Uterine smooth muscle cell (primary cell): ENCODE results near the gene MCM10. TPM values are rescaled to one million over a fixed set of nuclear protein-coding genes. Genes with fewer than 3 reads are reported as not detected.

Experiments used
- total RNA-seq: library from RNA; depleted of rRNA; stranded (reverse); fragments of >200 nt; gene quantifications from 2 replicates; pipeline ENCODE4 v1.2.3, GENCODE V29; 2014

The MCM10 gene
- total RNA-seq = 5.4 and 16.0 TPM in 2 replicates

GRCh38 chr10:13160934-13161856 lies at the start of gene MCM10:
Gene MCM10 (plus strand): TSS chr10:13161558. CDS start chr10:13164203, 2,645 bp downstream.

GRCh38 chr10:13234172-13234571 lies 72.8 kb downstream of the MCM10 start, which contains the start of gene UCMA:
Gene UCMA (minus strand): TSS chr10:13234374. CDS start chr10:13234258, 116 bp downstream.

Other genes with a start within 250 kb of the MCM10 start
- gene CCDC3, start 159.8 kb upstream of the MCM10 start, total RNA-seq = 0.25 and 0.55 TPM in 2 replicates
- gene OPTN, start 61.4 kb upstream of the MCM10 start, total RNA-seq = 55.1 and 87.4 TPM in 2 replicates
- gene UCMA, start 72.8 kb downstream of the MCM10 start, total RNA-seq = not detected in 2 replicates
- gene PHYH, start 138.5 kb downstream of the MCM10 start, total RNA-seq = 10.5 and 18.9 TPM in 2 replicates
- gene SEPHS1, start 186.7 kb downstream of the MCM10 start, total RNA-seq = 22.4 and 31.5 TPM in 2 replicates